Ammon's horn (tissue), 1 donor: ENCODE results near the gene TTLL13.
A peak's percentile ranks its signal among the peaks of the same experiment; 100 is the strongest.
"Not testable (repeated sequence)": the region's sequence is repeated elsewhere in the genome, so short reads cannot be mapped to it uniquely, and the experiment has no call there.

Experiments used
- DNase-seq: peaks from one replicate; pipeline ENCODE4 v3.0.0-alpha.2; 2016; ENCODE audit warnings: low spot score

TTLL13 gene

GRCh38 chr15:90281637-90282036 lies 32.3 kb downstream of the TTLL13 start:
- DNase-seq = not testable (repeated sequence)

GRCh38 chr15:90286678-90287077 lies 37.3 kb downstream of the TTLL13 start:
- DNase-seq = no peak

GRCh38 chr15:90287101-90287500 lies 37.7 kb downstream of the TTLL13 start:
- no peak for DNase-seq

- no peak for DNase-seq
Measured at GRCh38 chr15:90287946-90288345, 38.6 kb downstream of the TTLL13 start.

- DNase-seq = no peak
Measured at GRCh38 chr15:90291679-90292356, 42.5 kb downstream of the TTLL13 start.

- peak; percentile 70 for DNase-seq
Measured at GRCh38 chr15:90293040-90293810, 43.9 kb downstream of the TTLL13 start.

GRCh38 chr15:90294159-90294558 lies 44.8 kb downstream of the TTLL13 start:
- no peak for DNase-seq

- DNase-seq = no peak
Measured at GRCh38 chr15:90294601-90295269, 45.4 kb downstream of the TTLL13 start.

- DNase-seq = no peak
Measured at GRCh38 chr15:90295270-90295648, 45.9 kb downstream of the TTLL13 start.

- not testable (repeated sequence) for DNase-seq
Measured at GRCh38 chr15:90296316-90296884, 47.0 kb downstream of the TTLL13 start.

GRCh38 chr15:90297021-90297420 lies 47.7 kb downstream of the TTLL13 start:
- DNase-seq = no peak

- no peak for DNase-seq
Measured at GRCh38 chr15:90300541-90300940, 51.2 kb downstream of the TTLL13 start.

GRCh38 chr15:90300988-90301706 lies 51.8 kb downstream of the TTLL13 start:
- DNase-seq = no peak

- no peak for DNase-seq
Measured at GRCh38 chr15:90301707-90302300, 52.4 kb downstream of the TTLL13 start.

- not testable (repeated sequence) for DNase-seq
Measured at GRCh38 chr15:90305355-90305754, 56.0 kb downstream of the TTLL13 start.

- no peak for DNase-seq
Measured at GRCh38 chr15:90305932-90306331, 56.6 kb downstream of the TTLL13 start.

- DNase-seq = peak; percentile 39
Measured at GRCh38 chr15:90306560-90306959, 57.2 kb downstream of the TTLL13 start.

- no peak for DNase-seq
Measured at GRCh38 chr15:90307661-90308060, 58.3 kb downstream of the TTLL13 start.

- DNase-seq = no peak
Measured at GRCh38 chr15:90309020-90309419, 59.7 kb downstream of the TTLL13 start.
